Activated CD4-positive, alpha-beta T cell treated with anti-CD3 and anti-CD28 coated beads for 36 hours (primary cell): ENCODE results near the gene ZC3H12C. TPM values are rescaled to one million over a fixed set of nuclear protein-coding genes. Genes with fewer than 3 reads are reported as not detected.

Experiments
- ATAC-seq: fragments of 200-7000 bp; cut with Tn5 transposase; one replicate; pipeline ENCODE4 v1.10.0; 2021; ENCODE audit warnings: mild to moderate bottlenecking, moderate library complexity
- CTCF ChIA-PET: fragments of 350-600 bp; sonication (Branson Sonifier 250); formaldehyde crosslinking; loops from one replicate; lab custom pipeline; 2021; ENCODE audit warnings: antibody characterized with exemption; lab: Charles Lee
- POLR2A ChIA-PET: fragments of 350-600 bp; sonication (Branson Sonifier 250); formaldehyde crosslinking; loops from one replicate; lab custom pipeline; 2021; ENCODE audit warnings: antibody characterized with exemption, inconsistent platforms; lab: Charles Lee
- DNase-seq: peaks from one replicate; pipeline ENCODE4 v3.0.0-alpha.2; 2020
- H3K27ac Mint-ChIP-seq: one replicate; pipeline ENCODE4 v1.8.0; 2021; ENCODE audit warnings: mixed read lengths
- H3K27me3 Mint-ChIP-seq: one replicate; pipeline ENCODE4 v1.8.0; 2021; ENCODE audit warnings: mixed read lengths
- H3K36me3 Mint-ChIP-seq: one replicate; pipeline ENCODE4 v1.8.0; 2021; ENCODE audit warnings: low read depth, mixed read lengths
- H3K4me1 Mint-ChIP-seq: one replicate; pipeline ENCODE4 v1.8.0; 2021; ENCODE audit warnings: mixed read lengths
- H3K4me3 Mint-ChIP-seq: one replicate; pipeline ENCODE4 v1.8.0; 2021; ENCODE audit warnings: mild to moderate bottlenecking, moderate library complexity, mixed read lengths
- H3K9me3 Mint-ChIP-seq: one replicate; pipeline ENCODE4 v1.8.0; 2021; ENCODE audit warnings: low read depth, mixed read lengths
- intact Hi-C, 2 experiments: fragments of 100-400 bp; cut with DNase I in 1 of 2; cut with micrococcal nuclease in 1 of 2; formaldehyde crosslinking; loops; one replicate each; pipeline versions ENCODE4 v1.14.2 to v1.15.1; 2022 to 2024; cut with DNase I, micrococcal nuclease
- total RNA-seq, 2 experiments: library from RNA; stranded (reverse); gene quantifications; one replicate each; pipeline ENCODE4 v1.2.3, GENCODE V29; 2021

ZC3H12C gene
- 1 to 10 TPM; 1.6 TPM for total RNA-seq

DNA sequence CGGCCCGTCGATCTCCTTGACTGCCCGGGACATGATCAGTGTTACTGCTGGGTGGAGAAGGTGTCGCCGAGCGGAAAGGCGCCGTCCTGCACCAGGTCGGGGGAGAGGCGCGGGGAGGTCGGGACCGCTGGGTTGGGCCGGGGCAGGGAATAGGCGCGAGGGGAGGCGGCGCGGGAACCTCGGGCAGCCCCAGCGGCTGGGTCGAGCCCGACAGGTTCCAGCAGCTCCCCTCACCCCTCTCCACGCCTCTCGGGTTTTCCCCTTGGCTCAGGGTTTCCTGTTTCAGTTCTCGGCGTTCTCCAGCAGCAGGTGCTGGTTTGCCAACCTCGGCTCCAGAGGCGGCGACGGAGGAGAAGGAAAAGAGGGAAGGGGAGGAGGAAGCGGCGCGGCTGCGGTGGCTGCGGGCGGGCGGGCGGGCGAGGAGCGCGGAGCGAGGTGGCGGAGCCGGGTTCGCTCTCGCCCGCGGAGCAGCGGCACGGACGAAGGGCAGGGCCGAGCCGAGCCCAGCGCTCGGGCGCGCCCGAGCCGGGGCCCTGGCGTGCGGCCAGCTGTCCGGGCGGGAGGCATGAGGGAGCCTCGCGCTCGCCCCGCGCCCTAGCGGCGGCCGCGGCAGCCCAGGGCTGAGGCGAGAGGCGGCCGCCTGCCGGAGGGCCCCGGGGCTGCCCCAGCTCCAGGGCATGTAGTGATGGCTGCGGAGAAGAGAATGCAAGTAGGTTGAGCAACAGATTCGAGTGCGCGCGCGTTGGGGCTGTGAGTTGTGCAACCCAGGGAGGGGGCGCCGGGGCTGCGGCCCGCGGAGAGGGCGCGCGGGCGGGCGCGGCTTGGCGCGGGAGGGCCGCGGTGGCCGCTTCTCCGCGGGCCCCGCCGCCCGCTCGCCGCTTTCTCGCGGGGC, at the start of gene ZC3H12C:
ZC3H12C (plus strand) TSS at position 878 of the 892 bp plus-strand sequence. CDS start 20 bp downstream, outside the sequence.
- ATAC-seq: peak; percentile 73
- ChIA-PET CTCF (interaction anchor here (0.6 kb wide), 1 partner anchor 946 kb away, joined by 3 read pairs; no protein-coding TSS in a partner anchor), POLR2A (no interaction called here)
- Mint-ChIP-seq H3K27me3 (peaks cover 49% of the 10 kb centered on the region), H3K4me1 (peaks cover 10% of the 10 kb centered on the region), H3K9me3 (no peaks in the 10 kb centered on the region), H3K27ac (peak within 1 kb of the TSS; percentile 52), H3K4me3 (peak within 1 kb of the TSS; percentile 74), H3K36me3 (no peaks in the 10 kb centered on the region)
- DNase-seq: peak; percentile 74
- intact Hi-C loops: loop anchor here (1.0 to 10.0 kb wide), 8 partner anchors 105 to 1282 kb away; partner anchors contain the start of genes POU2AF1 (in 1 of the 2) and RDX (in 1 of the 2)

DNA sequence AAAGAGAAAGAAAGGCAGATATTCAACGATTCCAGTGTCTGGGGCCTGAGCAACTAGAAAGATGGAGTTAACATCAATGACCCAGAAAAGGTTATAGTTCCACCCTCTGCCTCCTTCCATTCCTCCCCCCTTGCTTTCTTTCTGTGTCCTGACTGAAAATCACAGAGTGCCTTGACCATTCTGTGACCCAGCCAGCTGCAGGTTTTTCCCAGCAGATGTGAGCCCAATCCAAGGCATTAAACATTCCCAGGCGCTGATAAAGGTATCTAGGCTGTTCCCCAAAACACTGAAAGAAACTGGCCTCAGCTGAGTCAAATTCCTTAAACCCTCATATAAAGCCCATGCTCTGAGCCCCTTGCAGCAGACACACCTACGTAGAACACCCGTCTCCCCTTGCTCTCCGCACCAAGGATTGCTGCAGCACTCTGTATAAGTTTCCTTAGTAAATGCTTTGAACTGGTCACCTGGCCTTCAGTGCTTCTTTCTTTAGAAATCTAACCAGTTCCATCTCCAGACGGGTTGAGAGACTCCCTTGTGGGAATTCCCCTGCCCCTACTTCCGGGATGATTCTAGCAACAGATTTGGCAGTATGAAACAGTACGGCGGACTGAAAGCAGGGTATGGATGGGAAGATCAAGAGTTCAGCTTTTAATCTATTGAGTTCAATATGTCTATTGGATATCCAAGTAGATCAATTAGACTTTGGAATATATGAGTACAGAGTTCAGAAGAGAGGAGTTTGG, 48.8 kb upstream of the ZC3H12C start:
- ChIA-PET CTCF (no interaction called here), POLR2A (no interaction called here)
- Mint-ChIP-seq H3K9me3 (no peaks in the 10 kb centered on the region), H3K27me3 (no peaks in the 10 kb centered on the region), H3K36me3 (no peaks in the 10 kb centered on the region), H3K4me1 (no peaks in the 10 kb centered on the region), H3K4me3 (no peak overlapping the region), H3K27ac (no peak overlapping the region)
- DNase-seq (no peak), ATAC-seq (no peak)
- intact Hi-C loops: no loop called here

GRCh38 chr11:110046775-110047380, 46.3 kb upstream of the ZC3H12C start:
- no peak for DNase-seq
- POLR2A ChIA-PET: no interaction called here
- CTCF ChIA-PET: no interaction called here
- Mint-ChIP-seq H3K36me3 (no peaks in the 10 kb centered on the region), H3K4me1 (no peaks in the 10 kb centered on the region), H3K9me3 (no peaks in the 10 kb centered on the region), H3K4me3 (no peak overlapping the region), H3K27ac (no peak overlapping the region), H3K27me3 (no peaks in the 10 kb centered on the region)
- ATAC-seq: no peak
- intact Hi-C loops: no loop called here

GRCh38 chr11:110049501-110050200, 43.5 kb upstream of the ZC3H12C start:
- ATAC-seq (no peak), DNase-seq (no peak)
- H3K27ac Mint-ChIP-seq: no peak overlapping the region
- POLR2A ChIA-PET: no interaction called here
- peaks cover 2% of the 10 kb centered on the region for H3K36me3 Mint-ChIP-seq
- H3K27me3 Mint-ChIP-seq: no peaks in the 10 kb centered on the region
- peaks cover 13% of the 10 kb centered on the region for H3K9me3 Mint-ChIP-seq
- CTCF ChIA-PET: no interaction called here
- H3K4me1 Mint-ChIP-seq: no peaks in the 10 kb centered on the region
- no peak overlapping the region for H3K4me3 Mint-ChIP-seq
- intact Hi-C loops: no loop called here

DNA sequence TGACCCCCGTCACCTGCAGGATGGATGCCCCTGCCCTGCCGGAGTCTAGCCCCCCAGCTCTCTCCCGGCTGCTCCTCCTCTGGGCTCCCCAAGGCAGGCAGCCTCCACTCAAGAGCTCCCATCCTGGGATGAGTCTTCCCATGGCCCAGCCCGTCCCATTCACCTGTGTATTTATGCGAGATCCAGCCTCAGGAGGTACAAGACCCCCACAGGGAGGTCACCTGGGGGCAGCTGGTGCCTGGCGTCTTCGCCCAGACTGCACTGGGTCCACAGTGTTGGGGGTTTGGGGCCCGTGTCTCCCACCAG, 43.0 kb upstream of the ZC3H12C start:
- POLR2A ChIA-PET: no interaction called here
- intact Hi-C loops: no loop called here

GRCh38 chr11:110053848-110054414, 39.3 kb upstream of the ZC3H12C start:
- Mint-ChIP-seq H3K27me3 (peaks cover 2% of the 10 kb centered on the region), H3K27ac (no peak overlapping the region), H3K4me3 (no peak overlapping the region), H3K36me3 (peaks cover 2% of the 10 kb centered on the region), H3K4me1 (no peaks in the 10 kb centered on the region), H3K9me3 (peaks cover 13% of the 10 kb centered on the region)
- no peak for ATAC-seq
- ChIA-PET POLR2A (no interaction called here), CTCF (no interaction called here)
- DNase-seq: no peak
- intact Hi-C loops: no loop called here

More for the DNA sequence above, 43.0 kb upstream of the ZC3H12C start:
- H3K4me3 Mint-ChIP-seq: no peak overlapping the region
- no peak for DNase-seq
- ATAC-seq: no peak
- CTCF ChIA-PET: no interaction called here
- no peaks in the 10 kb centered on the region for H3K27me3 Mint-ChIP-seq
- peaks cover 13% of the 10 kb centered on the region for H3K9me3 Mint-ChIP-seq
- H3K4me1 Mint-ChIP-seq: no peaks in the 10 kb centered on the region
- H3K36me3 Mint-ChIP-seq: peaks cover 2% of the 10 kb centered on the region
- no peak overlapping the region for H3K27ac Mint-ChIP-seq

- ChIA-PET CTCF (no interaction called here), POLR2A (no interaction called here)
- Mint-ChIP-seq H3K4me3 (no peak overlapping the region), H3K4me1 (no peaks in the 10 kb centered on the region), H3K27me3 (peaks cover 4% of the 10 kb centered on the region), H3K36me3 (peaks cover 2% of the 10 kb centered on the region), H3K9me3 (peaks cover 13% of the 10 kb centered on the region), H3K27ac (no peak overlapping the region)
- intact Hi-C loops: no loop called here
- no peak for DNase-seq
- ATAC-seq: no peak
These were observed 36.2 kb upstream of the ZC3H12C start for GRCh38 chr11:110056956-110057355.

GRCh38 chr11:110059706-110060463, 33.3 kb upstream of the ZC3H12C start:
- POLR2A ChIA-PET: no interaction called here
- no peak overlapping the region for H3K27ac Mint-ChIP-seq
- no peaks in the 10 kb centered on the region for H3K9me3 Mint-ChIP-seq
- CTCF ChIA-PET: no interaction called here
- peak; percentile 18 for DNase-seq
- no peak overlapping the region for H3K4me3 Mint-ChIP-seq
- ATAC-seq: peak; percentile 83
- H3K4me1 Mint-ChIP-seq: no peaks in the 10 kb centered on the region
- peaks cover 10% of the 10 kb centered on the region for H3K27me3 Mint-ChIP-seq
- intact Hi-C loops: no loop called here
- H3K36me3 Mint-ChIP-seq: no peaks in the 10 kb centered on the region

GRCh38 chr11:110061296-110061695, 31.9 kb upstream of the ZC3H12C start:
- H3K4me1 Mint-ChIP-seq: no peaks in the 10 kb centered on the region
- H3K27ac Mint-ChIP-seq: no peak overlapping the region
- CTCF ChIA-PET: no interaction called here
- H3K36me3 Mint-ChIP-seq: no peaks in the 10 kb centered on the region
- H3K27me3 Mint-ChIP-seq: peaks cover 8% of the 10 kb centered on the region
- H3K9me3 Mint-ChIP-seq: no peaks in the 10 kb centered on the region
- H3K4me3 Mint-ChIP-seq: no peak overlapping the region
- ATAC-seq: no peak
- intact Hi-C loops: no loop called here
- POLR2A ChIA-PET: no interaction called here
- no peak for DNase-seq

- no peaks in the 10 kb centered on the region for H3K9me3 Mint-ChIP-seq
- ChIA-PET POLR2A (no interaction called here), CTCF (no interaction called here)
- H3K4me3 Mint-ChIP-seq: no peak overlapping the region
- intact Hi-C loops: no loop called here
- no peaks in the 10 kb centered on the region for H3K4me1 Mint-ChIP-seq
- H3K36me3 Mint-ChIP-seq: no peaks in the 10 kb centered on the region
- H3K27me3 Mint-ChIP-seq: peaks cover 8% of the 10 kb centered on the region
- H3K27ac Mint-ChIP-seq: no peak overlapping the region
- DNase-seq: no peak
- no peak for ATAC-seq
These were observed 30.9 kb upstream of the ZC3H12C start for GRCh38 chr11:110062247-110062646.
